ENCODE results near the gene SAMD14.
A peak's percentile ranks its signal among the peaks of the same experiment; 100 is the strongest.

The SAMD14 gene

DNA sequence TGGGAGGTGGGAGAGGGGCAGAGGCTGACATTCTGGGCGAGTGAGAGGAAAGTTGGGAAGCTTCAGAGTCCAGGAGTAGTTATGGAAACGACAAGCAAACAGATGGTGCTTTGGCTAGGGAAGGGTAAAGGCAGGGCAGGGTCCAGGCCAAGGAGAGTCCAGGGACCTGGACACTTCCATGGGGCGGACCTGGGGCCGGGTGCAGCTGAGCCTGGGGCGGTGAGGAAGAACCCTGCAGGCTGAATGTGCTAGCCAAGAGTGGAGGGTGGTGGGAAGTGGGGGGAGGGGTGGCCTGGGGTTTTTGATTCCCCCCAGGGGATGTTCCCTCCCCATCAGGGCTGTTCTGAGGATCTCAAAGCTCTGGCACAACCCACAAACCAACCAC is 17.9 kb upstream of the SAMD14 start:
- DNase-seq: no peak

DNA sequence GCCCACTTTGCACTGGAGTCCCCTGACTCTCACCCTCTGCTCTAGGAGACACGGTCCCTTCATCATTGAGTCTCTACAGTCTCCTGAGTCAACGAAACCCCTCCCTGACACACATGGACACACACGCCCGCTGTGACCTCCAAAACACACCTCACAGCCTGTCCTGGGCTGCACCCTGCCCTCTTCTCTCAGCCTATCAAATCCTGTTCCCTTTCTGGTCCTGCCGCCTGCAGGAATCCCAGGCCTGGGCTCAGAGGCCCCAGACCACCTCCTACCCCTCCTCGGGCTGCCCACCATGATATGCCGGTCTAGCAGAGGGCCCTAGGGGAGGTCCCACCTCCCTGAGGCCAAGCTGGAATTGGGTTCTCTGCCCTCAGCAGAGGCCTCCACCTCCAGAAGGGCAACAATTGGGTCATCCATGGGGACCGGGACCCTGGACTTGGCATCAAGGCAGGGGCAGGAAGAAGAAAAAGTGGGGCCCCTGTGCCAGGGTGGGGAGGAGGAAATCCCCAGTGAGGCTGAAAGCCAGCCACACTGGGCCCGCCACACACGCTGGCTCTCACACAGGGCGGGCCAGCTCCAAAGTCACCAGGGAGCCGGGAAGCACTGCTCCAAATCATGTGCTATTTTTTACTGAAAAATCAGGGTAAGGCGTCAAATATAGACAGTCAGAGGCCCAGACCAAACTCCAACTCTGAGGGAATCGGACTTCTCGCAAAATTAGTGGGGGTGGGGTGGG is 17.1 kb upstream of the SAMD14 start:
- no peak for DNase-seq

DNA sequence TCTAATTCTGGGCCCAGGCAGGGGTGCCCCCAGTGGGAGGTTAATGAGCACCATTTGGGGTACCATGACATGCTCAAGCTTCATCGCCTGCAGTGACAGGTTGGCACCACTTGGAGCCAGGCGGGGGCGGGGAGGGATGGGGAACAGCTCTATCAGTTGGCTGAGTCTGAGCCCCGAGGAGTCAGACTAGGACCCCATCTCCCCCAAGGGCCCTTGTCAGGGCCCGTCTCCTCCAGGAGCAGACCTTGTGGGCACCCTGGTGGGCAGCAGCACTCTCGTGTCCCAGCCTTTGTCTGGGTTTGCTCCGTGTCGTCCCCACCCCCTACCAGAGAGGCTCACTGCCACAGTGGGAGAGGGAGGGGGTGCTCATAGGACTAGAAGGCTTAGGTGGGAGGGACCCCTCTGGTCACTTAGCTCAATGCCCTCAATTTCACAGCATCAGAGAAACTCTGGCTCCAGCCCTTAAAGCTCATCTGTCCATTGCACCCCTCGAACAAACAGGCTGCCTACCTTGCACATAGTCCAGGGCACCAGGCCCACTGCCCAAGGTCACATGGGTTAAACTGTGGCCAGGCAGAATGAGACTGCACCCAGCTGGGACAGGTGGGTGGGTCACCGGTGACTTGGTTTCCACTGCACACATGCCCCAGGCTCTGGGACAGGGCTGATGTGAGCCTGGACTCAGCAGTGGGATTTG is 16.4 kb upstream of the SAMD14 start:
- DNase-seq: peak in 1 of 3 donors; percentile 51

DNA sequence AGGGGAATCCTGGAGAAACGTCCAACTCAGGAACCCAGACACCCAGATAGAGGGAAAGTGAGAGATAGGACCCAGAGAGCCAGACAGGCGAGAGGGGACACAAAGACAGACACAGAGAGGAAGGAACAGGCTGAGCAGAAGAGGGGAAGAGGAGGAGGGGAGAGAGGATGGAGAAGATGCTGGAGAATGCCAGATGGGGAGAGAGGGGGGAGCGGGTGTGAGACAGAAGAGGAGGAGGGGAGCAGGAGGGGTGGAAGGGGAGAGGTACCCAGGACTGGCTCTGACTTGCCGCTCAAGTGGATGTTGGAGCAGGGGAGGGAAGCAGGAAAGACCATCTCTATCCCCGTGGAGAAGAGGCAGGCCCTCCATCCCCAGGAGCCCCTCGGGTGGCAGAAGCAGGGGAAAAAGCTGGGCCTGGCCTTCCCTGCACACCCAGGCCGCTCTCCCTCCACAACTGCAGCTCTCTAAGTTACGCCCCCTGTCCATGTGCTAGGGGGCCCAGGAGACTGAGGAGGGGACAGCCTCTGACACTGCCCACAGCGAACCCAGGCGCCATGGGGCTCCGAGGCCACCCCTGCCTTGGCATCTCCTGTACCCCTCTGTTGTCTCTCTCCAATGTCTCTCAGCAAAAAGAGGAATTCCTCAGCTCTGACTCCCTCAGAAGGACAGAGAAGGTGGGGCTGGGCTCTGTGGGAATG is 15.7 kb upstream of the SAMD14 start:
- DNase-seq: no peak

GRCh38 chr17:50144845-50145531 is 15.0 kb upstream of the SAMD14 start:
- peak in 1 of 3 donors; percentile 44 for DNase-seq

DNA sequence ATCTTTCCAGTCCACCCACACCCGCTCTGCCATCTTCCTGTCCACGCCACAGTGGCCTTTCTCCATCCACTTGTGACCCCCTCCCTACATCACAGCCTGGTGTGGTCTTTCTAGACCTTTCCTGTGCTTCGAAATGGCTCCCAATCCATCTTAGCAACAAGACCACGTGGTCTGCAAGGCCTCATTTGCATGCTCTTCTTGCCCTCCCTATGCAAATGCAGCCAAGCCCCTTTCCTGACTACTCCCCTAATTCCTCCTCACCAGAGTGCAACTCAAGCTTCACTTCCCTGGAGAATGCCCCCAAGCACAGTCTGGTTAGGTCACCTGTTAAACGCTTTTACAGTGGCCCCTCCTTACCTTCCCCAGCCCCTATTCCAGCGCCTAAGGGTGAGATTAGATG is 14.4 kb upstream of the SAMD14 start:
- DNase-seq: no peak

- DNase-seq: no peak
Observed at GRCh38 chr17:50143461-50144176, 13.7 kb upstream of the SAMD14 start.

DNA sequence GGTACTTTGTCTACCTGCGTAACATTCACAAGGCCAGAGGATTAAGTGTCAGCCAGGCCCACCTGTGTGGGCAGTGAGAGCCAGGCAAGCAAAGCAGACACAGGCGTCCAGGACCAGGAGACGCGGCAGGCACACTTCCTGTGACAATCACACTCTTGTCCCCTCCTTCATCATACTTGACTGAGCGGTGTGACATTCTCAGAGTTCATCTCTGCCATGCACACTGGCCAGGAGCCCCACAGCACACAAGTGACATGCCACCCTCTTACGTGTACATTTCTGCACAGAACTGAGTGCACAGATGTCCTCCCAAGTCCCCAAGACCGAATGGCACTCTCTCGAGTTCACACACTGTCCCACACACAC is 11.8 kb upstream of the SAMD14 start:
- no peak for DNase-seq

DNA sequence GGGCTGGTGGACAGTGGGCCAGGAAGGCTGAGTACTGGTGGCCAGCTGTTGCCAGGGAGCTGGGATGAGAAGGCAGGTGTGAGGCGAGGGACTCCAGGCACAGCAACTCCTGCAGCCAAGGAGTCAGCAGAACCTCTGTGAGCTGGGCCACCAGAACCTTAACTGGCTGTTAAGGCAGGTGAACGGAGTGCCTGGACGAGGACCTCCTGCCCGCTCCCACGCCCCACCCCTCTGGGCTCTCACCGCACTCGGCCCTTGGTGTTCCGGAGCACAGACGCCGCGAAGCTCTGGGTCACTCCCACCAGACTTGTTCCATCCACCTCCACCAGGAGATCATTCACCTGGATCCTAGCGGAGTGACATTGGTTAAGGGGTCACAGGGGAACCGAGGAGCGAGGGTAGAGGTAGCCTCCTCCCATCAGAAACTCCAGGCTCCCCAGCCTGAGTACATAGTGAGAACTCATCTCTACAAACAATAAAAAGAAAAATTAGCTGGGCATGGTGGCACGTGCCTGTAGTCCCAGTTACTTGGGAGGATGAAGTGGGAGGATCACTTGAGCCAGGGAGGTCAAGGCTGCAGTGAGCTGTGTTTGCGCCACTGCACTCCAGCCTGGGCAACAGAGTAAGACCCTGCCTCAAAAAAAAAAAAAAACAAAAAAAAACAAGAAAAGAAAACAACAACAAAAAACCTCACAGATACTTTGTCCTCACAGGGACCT is 11.2 kb upstream of the SAMD14 start:
- no peak for DNase-seq

- DNase-seq: peak; percentile 83 to 84 (median 83)
Observed at GRCh38 chr17:50139950-50140885, 10.3 kb upstream of the SAMD14 start.

DNA sequence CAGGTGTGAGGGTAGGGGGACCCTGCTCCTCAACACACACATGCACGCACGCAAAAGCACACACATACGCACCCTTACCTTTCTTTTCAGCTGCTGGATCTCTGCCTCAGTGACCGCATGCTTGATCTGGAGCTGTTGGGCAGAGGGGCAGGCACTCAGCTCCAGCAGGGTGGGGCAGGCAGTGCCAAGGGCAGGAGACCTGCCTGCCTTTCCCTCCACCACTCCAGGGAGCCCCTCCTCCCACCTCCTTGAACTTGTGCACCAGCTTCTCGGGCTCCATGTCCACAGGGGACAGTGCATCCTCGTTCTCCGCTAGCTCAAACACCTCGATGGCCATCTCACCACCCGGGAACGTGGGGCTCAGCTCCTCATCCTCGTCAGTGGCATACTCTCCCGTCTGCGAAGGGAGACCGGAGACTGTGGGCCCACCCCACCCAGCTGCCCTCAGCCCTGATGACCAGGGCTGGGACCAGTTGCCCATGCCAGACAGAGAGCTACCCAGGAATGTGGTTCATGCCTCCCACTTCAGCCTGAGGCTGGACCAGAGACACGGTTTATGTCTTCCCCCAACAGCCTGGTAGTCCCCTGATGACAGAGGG is 9.3 kb upstream of the SAMD14 start:
- no peak for DNase-seq

GRCh38 chr17:50137042-50137441 is 7.1 kb upstream of the SAMD14 start:
- peak; percentile 70 to 85 (median 77) for DNase-seq

DNA sequence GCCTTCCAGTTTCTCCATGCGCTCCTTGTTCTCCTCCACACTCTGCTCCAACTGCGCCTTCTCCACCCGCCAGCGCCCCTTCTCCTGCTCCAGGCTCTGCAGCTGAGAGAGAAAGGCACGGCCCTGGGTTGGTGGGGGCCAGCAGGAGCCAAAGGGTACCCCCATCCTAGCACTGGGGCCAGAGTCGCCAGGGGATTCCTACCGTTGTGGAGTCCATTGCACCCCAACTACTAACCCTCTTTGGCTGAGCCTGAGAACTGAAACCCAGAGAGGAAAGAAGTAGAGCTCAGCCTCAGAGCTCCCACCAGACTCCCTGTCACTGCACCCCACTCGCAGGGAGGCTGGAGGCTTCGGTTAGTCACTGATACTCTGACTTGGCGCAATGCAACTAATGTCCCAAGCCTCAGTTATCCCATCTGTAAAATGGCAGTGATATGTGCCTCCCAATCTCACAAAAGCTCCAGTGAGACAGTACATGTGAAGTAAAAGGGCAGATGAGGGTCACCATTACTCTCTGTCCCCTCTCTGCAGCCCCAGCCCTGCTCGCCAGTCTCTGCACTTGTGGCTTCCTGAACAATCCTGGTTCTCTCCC is 6.2 kb upstream of the SAMD14 start:
- no peak for DNase-seq

DNA sequence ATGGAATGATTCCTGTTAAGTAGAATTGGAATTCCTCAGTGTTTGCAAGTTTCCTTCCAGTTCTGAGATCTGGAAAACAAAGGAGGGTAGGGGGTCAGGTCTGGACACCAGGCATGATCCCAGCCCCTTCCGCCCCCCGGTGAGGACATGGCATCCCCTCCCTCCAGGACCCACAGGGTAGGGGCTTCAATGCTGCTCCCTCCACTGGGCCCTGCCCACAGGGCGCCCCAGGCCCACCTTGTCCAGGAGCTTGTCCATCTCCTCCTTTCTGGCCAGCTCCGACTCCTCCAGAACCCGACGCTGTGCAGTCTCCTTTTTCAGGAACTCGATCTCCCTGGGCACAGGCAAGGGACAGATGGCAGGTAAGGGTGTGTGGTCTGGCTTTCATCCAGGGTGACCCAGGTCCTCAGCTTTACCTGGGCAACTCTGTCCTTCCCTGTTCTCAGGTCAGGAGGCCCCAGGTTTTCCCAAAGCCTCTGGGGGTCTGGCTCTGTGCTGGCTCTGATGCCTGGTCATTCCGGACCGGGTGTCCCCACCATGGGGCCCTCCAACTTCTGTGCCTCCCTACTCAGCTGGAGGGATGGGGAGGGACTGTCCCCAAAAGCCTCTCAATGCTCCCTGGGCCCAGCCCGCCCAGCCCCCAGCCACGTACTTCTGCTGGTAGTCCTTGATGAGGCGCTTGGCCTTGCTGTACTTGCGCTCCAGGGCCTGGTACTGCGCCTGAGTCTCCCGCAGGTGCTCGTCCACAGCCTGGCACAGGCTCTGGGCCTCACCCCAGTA is 5.5 kb upstream of the SAMD14 start:
- no peak for DNase-seq

GRCh38 chr17:50134206-50135110 is 4.5 kb upstream of the SAMD14 start:
- no peak for DNase-seq

- DNase-seq: no peak
Observed at GRCh38 chr17:50133769-50134099, 3.8 kb upstream of the SAMD14 start.

- DNase-seq: no peak
Observed at GRCh38 chr17:50133028-50133768, 3.2 kb upstream of the SAMD14 start.
